T-helper 2 cell (primary cell): ENCODE data around the gene CLIP4.

Experiments
- DNase-seq, 5 experiments: peaks; one replicate each; pipeline versions ENCODE4 v3.0.0 to v3.0.0-alpha.2; 2012 to 2022

CLIP4 gene

GRCh38 chr2:29193681-29194080 lies 78.5 kb downstream of the CLIP4 start:
- DNase-seq, result no peak

GRCh38 chr2:29195796-29196195 lies 80.6 kb downstream of the CLIP4 start:
- no peak for DNase-seq

- DNase-seq, result peak; percentile 42 to 77 (median 63)
Measured at GRCh38 chr2:29196792-29197788, 81.9 kb downstream of the CLIP4 start.

- no peak for DNase-seq
Measured at GRCh38 chr2:29201979-29202378, 86.8 kb downstream of the CLIP4 start.

- DNase-seq, result no peak
Measured at GRCh38 chr2:29202819-29203495, 87.7 kb downstream of the CLIP4 start.

GRCh38 chr2:29206941-29207340 lies 91.7 kb downstream of the CLIP4 start:
- DNase-seq, result no peak

GRCh38 chr2:29207352-29208148 lies 92.3 kb downstream of the CLIP4 start:
- no peak for DNase-seq

- DNase-seq, result no peak
Measured at GRCh38 chr2:29209551-29209950, 94.3 kb downstream of the CLIP4 start.

- DNase-seq, result no peak
Measured at GRCh38 chr2:29212009-29212408, 96.8 kb downstream of the CLIP4 start.

GRCh38 chr2:29213888-29214291 lies 98.7 kb downstream of the CLIP4 start:
- DNase-seq, result no peak

GRCh38 chr2:29215073-29215472 lies 99.9 kb downstream of the CLIP4 start:
- no peak for DNase-seq

- DNase-seq, result no peak
Measured at GRCh38 chr2:29215739-29216608, 100.8 kb downstream of the CLIP4 start.

GRCh38 chr2:29216609-29216909 lies 101.3 kb downstream of the CLIP4 start:
- no peak for DNase-seq

- no peak for DNase-seq
Measured at GRCh38 chr2:29218071-29218470, 102.9 kb downstream of the CLIP4 start.

GRCh38 chr2:29218550-29219125 lies 103.4 kb downstream of the CLIP4 start:
- DNase-seq, result no peak

- no peak for DNase-seq
Measured at GRCh38 chr2:29219374-29219773, 104.2 kb downstream of the CLIP4 start.

- no peak for DNase-seq
Measured at GRCh38 chr2:29220506-29221270, 105.5 kb downstream of the CLIP4 start.

- no peak for DNase-seq
Measured at GRCh38 chr2:29222381-29223179, 107.4 kb downstream of the CLIP4 start.

GRCh38 chr2:29223257-29223656 lies 108.0 kb downstream of the CLIP4 start:
- DNase-seq, result no peak
